HG02678 (cell line): ENCODE results near the gene KIAA0586.
"Not testable (repeated sequence)": the region's sequence is repeated elsewhere in the genome, so short reads cannot be mapped to it uniquely, and the experiment has no call there.

Experiments
- ATAC-seq: cut with Tn5 transposase; IDR thresholded peaks from one replicate; pipeline ENCODE4 v1.9.1; 2021; ENCODE audit warnings: mild to moderate bottlenecking, moderate library complexity; ENCODE audit not compliant: unreplicated experiment

Gene KIAA0586

DNA sequence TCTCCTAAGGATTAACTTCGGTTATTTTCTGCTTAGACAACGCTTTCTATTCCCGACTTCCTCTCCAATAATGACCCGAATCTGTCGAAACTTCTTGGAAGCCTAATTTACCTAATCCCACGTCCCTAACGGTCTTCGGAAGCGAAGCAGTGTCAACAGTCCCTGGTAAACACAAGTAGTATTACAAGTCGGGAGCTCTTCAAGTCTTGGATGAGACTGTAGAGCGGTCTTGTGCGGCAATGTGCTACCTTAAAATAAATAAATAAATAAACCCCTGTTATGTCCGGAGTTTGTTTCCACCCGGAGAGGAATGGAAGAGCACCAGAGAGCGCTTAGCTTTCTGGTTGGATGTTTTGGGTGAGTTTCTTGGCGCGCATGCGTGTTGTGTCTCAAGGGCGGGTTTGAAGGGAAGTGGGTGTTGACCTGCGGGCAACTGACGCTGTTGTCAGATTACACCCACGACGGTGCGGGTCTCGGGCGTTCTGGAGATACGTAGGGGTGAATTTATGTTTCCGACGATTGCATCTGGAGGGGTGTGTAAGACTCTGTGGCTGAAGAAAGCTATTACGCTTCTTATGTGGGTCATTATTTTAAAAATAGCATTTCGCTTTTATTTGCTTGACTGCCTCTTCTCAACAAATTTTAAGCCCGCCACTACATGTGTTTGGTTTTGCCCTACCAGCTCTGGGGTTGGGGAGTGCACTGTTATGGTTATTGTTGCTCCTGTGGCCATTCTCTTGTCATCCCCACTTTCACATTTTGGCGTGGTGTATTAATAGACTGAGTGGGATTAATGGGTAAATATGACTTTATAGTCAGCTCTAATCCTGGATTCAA lies at the start of gene KIAA0586, which contains the start of gene TIMM9:
KIAA0586 (plus strand) TSS at position 439 of the 837 bp plus-strand sequence. CDS start 546 bp downstream, outside the sequence.
TIMM9 (minus strand) TSS at position 251 of the 837 bp plus-strand sequence. CDS start 15,586 bp downstream, outside the sequence.
- peak; percentile 92 for ATAC-seq

DNA sequence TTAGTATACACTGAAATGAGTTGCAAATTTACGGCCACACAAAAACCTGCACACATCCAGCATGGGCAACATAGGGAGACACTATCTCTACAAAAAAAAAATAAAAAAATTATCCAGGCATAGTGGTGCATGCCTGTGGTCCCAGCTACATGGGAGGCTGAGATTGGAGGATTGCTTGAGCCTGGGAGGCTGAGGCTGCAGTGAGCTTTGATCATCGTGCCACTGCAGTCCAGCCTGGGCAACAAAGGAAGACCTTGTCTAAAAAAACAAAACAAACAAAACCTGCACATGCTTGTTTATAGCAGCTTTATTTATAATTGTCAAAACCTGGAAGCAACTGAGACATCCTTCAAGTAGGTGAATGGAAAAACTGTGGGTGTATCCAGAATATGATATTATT lies 36.7 kb upstream of the KIAA0586 start:
- no peak for ATAC-seq

- ATAC-seq = no peak
These were observed 32.0 kb upstream of the KIAA0586 start for GRCh38 chr14:58395562-58395811.

- ATAC-seq = peak; percentile 94
These were observed 31.4 kb upstream of the KIAA0586 start, which contains the start of gene TOMM20L for GRCh38 chr14:58395812-58396788. TOMM20L (plus strand) TSS chr14:58395930; CDS start chr14:58395958, 28 bp downstream.

- ATAC-seq = no peak
These were observed 30.4 kb upstream of the KIAA0586 start for GRCh38 chr14:58397156-58397555.

- ATAC-seq = no peak
These were observed 29.0 kb upstream of the KIAA0586 start for GRCh38 chr14:58398495-58398894.

DNA sequence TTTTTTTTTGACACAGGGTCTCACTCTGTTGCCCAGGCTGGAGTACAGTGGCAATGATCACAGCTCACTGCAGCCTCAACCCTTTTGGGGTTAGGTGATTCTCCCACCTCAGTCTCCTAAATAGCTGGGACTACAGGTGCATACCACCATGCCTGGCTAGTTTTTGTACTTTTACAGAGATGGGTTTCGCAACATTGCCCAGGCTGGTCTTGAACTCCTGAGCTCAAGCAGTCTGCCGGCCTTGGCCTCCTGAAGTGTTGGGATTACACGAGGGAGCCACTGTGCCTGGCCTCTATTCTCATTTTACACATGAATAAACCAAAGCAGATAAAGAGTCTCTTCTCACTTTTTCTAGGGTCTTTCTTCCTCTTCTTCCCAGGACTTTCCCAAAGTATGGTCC lies 28.6 kb upstream of the KIAA0586 start:
- no peak for ATAC-seq

DNA sequence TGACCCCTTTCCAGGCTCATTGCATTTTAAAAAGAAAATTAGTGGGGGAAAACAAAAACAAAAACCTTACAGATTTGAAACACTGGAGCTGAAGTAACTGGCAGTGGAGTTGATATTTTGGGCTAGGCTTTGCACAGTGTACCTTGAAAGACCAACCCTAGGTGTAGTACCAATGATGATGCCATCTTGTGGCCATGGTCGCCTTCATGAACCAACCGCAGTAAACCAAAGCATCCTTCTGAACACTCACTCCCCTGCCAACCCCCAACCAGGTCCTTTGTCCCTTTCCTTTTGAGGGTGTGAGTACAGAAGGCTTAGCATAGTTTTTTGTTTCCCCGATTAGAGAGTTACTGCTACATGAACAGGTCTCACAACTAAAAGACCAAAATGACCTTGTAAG lies 25.9 kb upstream of the KIAA0586 start:
- no peak for ATAC-seq

- no peak for ATAC-seq
These were observed 18.8 kb upstream of the KIAA0586 start for GRCh38 chr14:58408681-58409215.

DNA sequence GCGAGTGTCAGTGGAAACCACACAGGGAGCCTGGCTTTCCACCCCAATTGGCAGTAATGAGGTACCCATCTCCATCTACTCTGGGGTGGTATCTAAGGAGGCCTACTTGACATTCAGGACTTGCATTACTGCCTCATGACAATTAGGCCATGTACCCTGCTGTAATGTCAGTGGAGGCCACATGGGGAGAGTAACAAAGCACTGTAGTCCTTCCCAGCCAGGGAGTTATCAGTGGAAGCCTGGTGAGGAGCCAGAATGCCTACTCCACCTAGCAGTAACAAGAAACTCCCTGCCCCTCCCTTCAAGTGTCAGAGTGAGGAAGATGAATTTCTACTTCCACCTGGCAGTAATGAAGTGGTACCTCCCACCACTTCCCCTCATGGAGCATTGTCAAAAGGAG lies 12.7 kb upstream of the KIAA0586 start:
- no peak for ATAC-seq

DNA sequence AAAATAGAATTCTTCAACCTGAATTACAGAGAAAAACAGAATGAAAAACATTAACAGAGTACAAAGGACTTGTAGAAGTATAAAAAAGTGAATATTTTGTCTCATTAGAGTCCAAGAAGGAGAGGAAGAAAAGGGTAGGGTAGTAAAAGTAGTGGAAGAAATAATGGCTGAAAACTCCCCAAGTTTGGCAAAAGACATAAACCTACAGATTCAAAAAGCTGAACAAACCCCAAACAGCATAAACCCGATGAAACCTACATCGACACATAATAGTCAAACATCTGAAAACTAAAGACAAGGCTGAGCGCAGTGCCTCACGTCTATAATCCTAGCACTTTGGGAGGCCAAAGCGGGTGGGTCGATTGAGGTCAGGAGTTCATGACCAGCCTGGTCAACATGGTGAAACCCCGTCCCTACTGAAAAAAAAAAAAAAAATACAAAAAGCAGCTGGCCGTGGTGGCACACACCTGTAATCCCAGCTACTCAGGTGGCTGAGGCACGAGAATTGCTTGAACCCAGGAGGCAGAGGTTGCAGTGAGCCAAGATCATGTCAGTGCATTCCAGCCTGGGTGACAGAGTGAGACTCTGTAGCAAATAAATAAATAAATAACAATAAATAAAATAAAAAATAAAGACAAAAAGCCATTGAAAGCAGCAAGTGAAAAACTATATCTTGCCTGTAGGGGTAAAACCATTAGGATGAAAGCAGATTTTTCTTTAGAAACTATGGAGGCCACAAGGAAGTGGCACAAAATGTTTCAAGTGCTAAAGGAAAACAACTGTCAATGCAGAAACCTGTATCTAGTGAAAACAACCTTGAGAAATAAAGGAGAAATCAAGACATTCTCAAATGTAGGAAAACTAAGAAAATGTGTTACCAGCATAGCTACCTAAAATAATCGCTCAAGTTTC lies 11.6 kb upstream of the KIAA0586 start:
- ATAC-seq = no peak

DNA sequence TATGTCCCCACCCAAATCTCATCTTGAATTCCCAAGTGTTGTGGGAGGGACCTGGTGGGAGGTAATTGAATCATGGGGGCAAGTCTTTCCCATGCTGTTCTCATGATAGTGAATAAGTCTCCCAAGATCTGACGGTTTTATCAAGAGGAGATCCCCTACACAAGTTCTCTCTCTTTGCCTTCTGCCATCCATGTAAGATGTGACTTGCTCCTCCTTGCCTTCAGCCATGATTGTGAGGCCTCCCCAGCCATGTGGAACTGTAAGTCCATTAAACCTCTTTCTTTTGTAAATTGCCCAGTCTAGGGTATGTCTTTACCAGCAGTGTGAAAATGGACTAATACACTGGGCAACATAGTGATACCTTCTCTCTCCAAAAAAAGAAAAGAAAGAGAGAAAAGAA lies 10.6 kb upstream of the KIAA0586 start:
- not testable (repeated sequence) for ATAC-seq

- ATAC-seq = peak; percentile 35
These were observed 744 bp upstream of the KIAA0586 start for GRCh38 chr14:58426670-58427280.

GRCh38 chr14:58428118-58428683 lies 682 bp downstream of the KIAA0586 start:
- ATAC-seq = no peak

- no peak for ATAC-seq
These were observed 2.6 kb downstream of the KIAA0586 start for GRCh38 chr14:58430156-58430555.

GRCh38 chr14:58439476-58439875 lies 12.0 kb downstream of the KIAA0586 start:
- ATAC-seq = no peak

GRCh38 chr14:58444627-58445026 lies 17.1 kb downstream of the KIAA0586 start:
- no peak for ATAC-seq

- no peak for ATAC-seq
These were observed 28.2 kb downstream of the KIAA0586 start for GRCh38 chr14:58455593-58456265.

DNA sequence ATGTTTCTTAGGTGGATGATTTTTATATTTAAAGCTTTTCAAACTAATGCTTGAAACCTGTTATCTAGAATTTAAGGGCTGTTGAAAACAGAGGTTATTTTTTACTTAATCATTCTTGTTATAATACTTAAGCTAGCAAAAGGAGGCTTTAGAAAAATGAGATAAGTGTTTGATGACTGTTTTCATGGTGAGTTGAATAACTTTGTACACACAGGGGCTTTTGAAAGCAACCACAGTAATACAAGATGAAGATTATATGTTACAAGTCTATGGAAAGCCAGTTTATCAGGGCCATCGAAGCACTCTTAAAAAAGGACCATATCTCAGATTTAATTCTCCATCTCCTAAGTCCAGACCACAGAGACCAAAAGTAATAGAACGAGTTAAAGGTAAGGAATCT lies 33.3 kb downstream of the KIAA0586 start:
- ATAC-seq = no peak
